GM04503 (cell line): ENCODE measurements around the gene EXOC4.

Experiments
- DNase-seq: peaks from one replicate; pipeline ENCODE4 v3.0.0-alpha.2; 2012; ENCODE audit warnings: low read depth

Gene EXOC4

DNA sequence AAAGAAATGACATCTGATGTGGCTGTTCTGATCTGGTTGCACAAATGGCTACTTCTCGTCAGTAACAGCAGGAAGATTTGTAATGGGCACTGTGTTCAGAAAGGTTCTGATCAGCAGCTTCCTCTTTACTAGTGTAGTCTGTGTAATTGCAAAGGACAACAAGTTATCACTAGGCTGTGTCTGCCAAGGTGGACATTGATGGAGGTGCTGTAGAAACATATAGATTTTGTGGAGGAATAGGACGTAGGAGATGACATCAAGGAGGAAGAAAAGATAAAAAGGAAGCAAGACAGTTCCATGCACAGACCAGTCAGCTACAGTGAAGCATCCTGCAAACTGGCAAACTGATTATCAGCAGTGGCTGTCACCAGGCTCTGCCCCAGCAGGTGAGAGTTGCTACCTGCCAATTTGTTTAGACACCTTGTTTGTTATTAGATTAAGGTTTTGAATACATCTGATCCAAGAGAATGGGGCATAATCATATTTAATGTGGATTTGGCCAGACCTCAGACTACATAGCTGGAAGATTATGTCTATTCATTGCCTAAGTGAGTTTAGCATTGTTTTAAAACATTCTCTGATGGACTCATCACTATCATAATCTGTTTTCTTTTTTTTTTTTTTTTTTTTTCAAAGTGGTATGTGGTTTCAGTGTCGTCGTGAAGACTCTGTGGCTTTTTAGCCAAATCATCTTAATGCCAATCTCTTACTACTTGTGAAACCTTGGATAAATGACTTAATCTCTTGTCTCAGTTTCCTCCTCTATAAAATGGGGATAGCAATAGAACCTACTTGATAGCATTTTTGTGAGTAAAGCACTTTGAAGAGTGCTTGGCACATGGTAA lies 456.4 kb downstream of the EXOC4 start:
- DNase-seq: no peak

DNA sequence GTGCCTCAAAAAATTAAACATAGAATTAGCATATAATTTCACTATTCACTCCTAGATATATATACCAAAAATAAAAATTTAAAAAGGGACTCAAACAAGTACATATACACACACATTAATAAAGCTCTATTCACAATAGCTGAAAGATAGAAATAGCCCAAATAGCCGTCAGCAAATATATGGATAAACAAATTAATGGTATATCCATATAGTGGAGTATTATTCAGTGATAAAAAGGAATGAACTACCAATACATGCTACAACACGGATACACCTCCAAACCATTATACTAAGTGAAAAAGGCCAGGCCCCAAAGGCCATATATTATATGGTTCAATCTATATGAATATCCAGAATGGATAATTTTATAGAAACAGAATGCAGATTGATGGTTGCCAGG lies 459.7 kb downstream of the EXOC4 start:
- no peak for DNase-seq

DNA sequence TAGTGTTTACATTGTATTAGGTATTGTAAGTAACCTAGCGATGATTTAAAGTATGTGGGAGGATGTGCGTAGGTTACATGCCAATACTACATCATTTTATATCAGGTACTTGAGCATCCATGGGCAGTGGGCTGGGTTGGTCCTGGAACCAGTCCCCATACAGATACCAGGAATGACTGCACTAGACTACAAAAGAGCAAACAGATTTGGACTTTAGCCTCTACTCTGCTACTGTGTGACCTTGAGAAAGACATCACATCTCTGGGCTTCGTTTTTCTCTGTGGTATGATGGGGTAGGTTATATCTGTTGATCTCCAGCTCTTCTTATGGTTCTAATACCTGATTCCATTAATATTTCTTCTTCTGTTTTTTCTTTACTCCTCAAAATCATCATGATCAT lies 461.8 kb downstream of the EXOC4 start:
- DNase-seq: no peak

DNA sequence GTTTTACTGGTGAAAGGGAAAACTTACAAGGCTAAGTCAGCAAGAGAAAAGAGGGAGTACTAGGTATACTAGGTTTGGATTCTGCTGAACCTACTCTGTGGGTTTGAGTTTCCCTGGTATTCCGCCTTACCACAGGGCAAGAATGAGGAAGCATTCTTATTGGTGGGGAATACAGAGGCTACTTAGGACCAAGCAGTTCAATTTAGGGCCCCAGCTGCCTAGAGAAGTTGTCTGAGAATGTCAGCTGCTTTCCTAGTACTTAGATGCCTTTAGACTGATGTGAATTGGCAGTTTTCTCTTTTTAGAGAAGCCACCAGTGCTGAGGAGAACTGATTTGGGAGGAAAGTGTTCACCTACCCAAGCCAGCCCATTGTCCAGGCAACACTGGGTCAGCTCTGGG lies 465.3 kb downstream of the EXOC4 start:
- DNase-seq: no peak

DNA sequence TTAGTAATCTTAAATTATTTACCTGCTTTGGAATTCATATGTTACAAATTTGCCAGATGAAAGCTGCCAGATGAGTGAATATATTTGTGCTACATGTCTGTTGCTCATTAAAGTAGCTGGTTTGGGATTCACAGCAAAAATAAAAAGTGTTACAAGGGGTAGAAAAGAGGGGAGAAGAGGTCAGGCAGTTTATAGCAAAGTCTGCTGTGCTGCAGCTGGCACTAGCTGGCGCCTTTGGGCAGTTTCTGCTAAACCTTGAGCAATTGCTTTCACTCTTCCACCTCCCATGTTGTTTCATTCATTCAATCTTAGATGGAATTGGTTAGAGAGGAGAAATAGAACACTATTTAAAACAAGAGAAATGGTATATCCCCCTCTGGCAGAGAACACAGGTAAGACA lies 470.2 kb downstream of the EXOC4 start:
- no peak for DNase-seq

DNA sequence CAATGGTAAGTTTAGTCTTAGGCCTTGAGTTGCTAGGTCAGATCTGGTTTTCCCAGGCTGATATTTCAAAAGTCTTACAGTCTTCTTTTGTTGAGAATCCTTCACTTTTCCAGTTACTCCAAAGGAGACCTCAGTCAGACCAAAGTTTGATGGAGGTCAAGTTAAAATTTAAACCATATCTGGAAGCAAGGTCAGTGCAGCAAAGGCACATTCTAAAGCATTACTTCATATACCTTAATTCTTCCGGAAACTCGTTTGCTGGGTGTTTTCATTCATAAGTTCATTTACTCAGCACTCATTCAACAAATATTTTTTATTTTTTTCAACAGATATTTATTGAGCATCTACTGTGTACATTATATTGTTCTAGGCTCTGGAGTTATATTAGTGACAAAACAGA lies 471.3 kb downstream of the EXOC4 start:
- no peak for DNase-seq

DNA sequence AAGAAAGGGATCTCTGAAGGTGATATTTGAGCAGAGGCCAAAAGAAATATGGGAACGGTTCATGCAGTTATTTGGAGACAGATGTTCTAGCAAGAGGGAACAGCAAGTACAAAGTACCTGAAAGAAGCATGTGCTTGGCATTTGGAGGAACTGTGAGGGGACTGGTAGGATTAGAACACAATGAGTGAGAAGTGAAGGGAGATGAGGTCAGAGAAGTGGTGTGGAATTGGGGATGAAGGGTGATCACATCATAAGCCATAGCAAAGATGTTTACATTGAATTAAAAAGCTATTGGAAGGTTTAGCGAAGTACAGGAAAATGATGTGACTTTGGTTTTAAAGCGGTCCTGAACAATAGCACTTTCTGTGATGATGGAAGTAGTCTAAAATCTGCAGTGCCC lies 471.8 kb downstream of the EXOC4 start:
- no peak for DNase-seq

DNA sequence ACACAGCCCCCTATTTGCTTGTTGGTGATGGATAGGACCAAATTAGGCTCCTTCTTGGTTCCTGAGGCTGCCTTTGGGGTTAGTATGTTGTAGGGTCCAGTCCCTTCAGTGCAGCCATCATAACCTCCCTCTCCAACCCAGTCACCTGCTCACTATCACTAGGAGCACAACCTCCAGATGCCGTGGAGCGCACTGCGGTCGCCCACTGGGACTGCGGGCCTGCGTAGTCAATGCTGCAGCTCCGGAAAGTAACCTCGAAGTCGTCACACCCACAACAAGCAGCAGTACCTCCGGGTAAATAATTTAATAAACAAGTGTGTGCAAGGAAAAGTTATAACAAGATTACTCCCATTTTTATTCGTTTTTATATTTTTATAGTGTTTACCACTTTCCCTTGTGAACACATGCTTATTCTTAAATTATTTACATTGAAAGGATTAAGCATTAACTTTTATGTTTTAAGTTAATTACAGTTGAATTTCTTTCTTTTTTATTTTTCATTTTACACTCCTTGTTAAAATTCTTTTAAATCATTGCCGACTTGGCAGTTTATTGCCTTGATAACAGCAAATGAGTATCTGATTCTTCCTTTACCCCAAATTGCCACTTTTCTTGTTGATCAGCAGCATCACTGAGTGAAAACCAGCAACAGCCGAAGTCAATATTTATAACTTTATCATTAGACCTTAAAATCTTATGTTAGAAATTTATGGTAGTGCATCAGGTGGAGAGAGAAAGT lies 474.8 kb downstream of the EXOC4 start:
- DNase-seq: no peak

DNA sequence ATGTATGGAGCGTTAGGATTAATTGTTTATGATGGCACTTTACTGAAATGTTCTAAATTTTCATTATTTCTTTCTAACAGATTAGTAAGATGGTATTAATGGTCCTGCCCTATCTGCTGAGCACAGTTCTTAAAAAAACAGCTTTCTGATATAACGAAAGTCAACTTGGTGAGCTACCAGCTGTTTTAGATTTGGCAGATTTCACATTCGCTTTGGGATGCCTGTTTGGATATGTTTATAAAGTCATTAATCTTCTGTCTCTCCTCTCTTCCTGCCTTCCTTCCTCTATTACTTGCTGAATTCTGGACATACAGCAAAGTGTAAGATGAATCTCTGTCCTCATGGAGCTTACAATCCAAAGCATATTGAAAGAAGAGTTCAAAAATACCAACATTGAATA lies 477.5 kb downstream of the EXOC4 start:
- DNase-seq: no peak

DNA sequence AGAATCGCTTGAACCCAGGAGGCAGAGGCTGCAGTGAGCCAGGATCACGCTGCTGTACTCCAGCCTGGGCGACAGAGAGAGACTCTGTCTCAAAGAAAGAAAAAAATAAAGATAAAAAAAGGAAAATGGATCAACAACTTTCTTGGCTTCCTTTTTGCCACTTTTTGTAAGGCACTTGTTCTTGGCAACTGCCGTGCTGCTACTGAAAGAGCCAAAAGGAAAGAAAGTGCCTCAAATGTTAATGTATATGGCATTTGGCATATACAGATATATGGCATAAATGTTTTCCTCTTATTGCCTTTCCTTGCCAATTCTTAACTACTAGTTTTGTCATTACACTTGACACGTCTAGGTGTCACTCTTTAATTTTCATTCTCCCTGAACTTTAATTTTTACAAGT lies 480.5 kb downstream of the EXOC4 start:
- DNase-seq: no peak

DNA sequence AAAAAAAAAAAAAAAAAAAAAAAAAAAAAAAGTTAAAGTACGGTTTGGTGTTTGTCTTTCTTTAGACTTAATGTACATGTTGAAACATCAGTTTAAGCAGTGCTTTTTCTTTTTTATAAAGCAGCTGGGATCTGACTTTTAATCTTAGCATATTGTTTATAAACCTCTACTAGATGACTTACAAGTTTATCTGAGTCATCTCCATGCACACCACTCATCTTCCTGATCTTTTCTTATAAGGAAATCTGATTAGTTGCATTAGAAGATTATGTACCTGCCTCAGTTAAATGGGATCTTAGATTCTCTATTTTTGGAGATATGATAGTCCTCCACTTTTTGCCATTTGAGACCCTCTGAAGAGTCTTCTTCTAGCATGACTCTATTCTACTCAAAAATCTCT lies 482.3 kb downstream of the EXOC4 start:
- no peak for DNase-seq

DNA sequence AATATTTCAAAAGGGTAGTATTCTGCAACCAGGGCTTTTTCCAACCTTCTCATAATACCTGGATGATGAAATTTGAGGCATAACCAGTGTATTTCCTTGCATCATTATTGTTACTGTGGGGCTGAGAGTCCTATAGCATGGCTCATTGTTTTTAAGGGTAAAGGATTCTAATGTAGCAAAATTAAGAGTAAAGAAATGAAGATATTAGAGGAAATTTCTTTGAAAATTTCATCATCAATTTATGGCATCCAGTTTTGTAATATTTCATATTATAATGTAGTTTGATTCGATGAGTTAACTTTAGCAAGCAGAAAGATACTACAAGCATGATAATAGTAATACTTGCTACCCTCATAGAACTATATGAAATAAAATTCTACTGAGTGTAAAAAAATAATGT lies 486.9 kb downstream of the EXOC4 start:
- DNase-seq: no peak

DNA sequence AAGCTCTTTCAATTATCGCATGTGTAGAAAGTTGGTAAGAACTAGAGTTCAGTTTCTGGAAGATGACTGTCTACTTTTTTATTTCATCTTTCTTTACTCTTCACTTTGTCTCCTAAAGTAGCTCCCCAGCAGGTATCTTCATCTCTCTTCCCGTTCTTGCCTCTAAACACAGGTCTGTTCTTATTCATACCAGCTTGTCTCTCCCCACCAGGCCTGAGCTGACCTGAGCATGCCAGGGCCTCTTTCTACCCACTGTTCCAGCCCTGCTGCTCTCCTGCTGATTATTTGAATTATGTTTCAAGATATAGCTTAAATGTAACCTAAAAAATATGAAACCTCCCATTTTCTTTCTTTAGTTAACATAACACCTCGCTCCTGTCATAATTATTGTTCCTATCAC lies 488.2 kb downstream of the EXOC4 start:
- DNase-seq: no peak

DNA sequence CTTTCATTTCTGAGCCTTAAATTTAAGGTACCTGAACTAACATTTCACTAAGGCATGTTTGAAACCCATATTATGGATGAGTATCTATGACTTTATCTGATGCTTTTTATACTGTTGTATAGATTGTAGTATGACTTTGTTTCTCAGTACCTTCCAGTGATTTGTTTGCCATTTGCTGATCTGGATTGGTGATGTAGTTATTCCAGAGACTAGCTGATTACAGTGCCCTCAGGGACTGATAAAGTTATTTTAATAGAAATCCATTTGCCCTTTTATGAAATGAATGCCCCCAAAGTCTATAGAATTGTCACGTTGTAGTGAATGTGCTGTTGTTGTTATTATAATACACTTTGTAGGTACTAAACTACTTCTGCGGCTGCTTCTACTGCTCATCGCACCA lies 488.8 kb downstream of the EXOC4 start:
- no peak for DNase-seq

DNA sequence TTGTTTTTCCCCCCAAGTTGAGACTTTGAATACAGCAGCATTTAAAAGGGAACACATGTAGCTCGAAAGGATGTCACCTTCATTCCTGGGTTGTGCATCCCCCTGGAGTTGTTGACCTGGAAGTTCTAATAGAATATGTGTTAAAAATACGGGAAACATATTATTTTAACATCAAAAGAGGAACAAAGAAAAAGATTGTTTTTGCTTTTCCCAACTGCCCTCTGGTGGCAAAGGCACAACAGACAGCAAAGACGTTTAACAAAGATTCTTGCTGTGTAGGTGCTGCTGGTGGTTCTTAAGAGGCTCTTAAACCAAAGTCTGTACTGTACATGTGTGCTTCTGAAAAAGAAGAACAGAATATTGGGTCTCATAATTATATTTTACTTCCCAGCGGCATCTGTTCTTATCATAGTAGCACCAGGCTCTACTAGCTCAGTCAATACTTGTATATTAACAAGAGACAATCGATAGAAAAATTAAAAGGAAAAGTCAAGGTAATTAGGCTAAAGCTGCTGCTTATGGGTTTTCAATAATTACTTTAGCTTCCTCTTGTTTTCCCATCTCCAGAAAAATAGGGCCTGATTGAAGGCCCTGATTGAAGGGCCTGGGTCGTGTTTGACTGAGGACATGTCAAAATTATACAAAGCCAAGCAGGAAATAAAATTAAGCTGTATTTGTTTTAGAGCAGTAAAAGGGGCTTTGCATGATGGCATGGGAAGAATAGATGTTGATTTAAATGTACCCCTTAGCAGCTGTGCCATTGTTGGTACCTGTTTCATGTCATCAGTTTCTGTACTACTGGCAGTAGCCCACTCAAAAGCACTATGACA lies 490.0 kb downstream of the EXOC4 start:
- no peak for DNase-seq

DNA sequence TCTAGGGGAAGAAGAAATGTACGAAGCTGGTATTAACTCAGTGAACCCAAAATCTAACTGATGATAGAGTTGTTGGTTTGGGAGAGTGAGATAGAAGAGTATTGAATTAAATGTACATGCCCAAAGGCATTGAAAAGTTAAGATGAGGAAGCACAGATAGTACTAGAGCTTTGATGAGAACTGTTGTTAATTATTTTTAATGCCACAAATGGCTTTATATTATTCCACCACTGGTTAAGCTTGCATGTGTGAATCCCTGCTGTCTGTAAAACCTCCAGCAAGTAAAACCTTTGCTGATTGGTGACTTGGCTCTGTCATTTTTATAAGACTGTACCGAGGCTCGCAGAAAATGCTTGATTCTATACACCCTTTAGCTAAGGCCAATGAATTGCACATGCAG lies 491.6 kb downstream of the EXOC4 start:
- no peak for DNase-seq

DNA sequence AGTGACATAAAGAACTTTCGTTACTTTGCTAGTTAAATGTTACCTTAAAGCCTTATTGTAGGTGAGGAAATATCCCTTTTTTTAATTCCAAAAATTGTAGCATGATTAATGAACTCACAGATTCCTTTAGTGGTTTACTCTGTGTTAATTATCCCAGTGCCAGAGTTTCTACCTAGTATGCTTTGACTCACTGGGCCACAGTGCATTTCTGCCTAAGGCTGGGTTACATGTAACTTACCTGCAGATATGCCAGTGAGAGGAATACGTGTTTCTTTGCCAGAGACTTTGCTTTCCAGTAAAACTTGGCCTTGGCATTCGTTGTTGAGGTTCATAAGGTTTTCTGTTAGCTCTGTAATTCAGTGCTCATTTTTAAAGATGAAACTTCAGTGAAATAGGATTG lies 493.4 kb downstream of the EXOC4 start:
- no peak for DNase-seq

DNA sequence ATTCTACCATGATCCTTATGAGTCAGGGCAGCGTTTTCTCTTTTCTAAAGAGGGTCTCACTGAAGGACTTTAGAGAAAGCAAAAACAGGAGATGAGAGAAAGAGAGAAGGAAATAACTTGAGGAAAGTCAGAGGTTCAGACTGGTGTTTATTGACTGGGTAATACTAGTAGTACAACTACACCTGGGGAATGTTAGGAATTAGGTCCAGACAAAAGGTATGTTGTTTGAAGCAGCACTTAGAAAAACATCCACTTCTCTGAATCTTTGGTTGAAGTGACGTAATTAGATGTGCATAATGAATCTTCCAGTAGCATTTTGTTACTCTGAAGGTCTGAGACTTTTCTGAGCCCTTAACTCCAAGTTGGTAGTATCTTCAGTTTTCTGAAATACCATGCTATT lies 494.0 kb downstream of the EXOC4 start:
- DNase-seq: no peak

DNA sequence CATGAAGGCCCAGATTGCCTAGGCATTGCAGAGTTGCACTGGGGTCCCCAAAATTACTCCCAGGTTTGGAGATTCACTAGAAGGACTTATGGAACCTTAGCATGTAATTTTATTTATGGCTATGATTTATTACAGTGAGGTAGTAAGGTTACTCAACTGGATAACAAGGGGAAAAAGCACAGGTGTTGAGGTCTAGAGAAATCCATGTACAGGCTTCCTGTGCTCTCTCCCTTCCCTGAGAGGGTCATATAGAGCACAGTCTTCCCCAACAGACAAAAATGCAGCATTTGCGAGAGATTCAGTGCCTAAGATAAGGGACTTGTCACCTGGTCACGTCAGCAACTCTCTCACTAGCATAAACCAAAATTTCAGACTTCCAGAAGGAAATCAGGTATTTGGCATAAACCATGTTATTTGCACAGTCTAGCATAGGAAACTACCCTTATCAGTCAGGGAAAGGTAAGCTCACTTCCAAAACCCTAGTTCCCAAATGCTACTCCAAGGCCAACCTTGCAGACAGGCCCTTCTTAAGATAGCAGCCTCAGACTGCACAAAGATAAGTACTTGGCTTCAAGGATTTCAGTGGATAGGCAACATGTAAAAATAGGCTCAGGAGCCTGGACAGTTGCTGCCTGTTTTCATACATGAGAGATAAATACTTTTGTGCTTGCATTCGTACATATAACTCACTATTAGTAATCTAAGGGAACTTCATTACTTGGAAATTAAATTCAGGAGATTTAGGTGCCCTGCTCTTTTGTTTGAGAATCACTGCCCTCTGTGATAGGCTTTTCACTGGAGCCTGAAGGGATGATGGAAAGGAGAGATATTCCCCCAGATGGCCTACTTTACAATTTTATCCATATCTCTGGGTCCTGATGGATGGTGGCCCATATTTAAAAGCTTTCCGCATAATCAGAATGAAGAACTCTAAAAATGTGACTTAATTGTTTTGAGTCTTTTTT lies 495.8 kb downstream of the EXOC4 start:
- no peak for DNase-seq

DNA sequence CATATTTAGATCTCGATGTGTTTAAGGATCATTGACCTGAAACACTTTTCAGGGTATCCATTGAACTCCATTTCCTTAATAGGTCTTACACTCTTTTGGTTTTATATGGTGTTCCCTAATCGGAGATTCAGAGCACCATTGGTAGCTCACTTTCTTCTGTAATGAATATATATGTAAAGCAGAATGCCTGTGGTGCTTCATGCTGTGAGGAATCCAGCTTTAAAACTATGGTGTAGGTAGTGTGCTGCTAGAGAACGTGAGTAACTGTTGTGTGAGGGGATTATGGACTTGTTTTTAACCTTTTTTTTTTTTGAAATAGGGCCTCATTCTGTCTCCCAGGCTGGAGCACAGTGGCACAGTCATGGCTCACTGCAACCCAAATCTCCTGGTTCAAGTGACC lies 497.4 kb downstream of the EXOC4 start:
- DNase-seq: no peak

DNA sequence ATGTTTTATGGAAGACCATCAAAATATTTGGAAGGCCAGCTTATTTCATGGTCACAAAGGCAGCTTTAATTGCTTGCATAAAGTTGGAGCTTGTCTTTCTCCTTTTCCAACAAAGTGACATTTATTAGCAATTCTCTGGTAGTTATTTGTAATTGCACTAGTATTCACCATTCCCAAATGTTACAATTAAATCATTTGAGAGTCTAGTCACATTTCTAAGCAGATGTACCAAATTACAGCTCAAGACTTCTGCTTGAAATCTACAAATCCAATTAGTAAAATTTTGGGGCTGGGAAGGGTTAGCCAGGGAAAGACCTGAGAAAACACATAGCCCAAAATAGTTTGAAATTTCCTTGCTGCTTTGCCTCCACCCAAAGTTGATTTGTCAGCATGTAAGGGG lies 498.2 kb downstream of the EXOC4 start:
- no peak for DNase-seq

DNA sequence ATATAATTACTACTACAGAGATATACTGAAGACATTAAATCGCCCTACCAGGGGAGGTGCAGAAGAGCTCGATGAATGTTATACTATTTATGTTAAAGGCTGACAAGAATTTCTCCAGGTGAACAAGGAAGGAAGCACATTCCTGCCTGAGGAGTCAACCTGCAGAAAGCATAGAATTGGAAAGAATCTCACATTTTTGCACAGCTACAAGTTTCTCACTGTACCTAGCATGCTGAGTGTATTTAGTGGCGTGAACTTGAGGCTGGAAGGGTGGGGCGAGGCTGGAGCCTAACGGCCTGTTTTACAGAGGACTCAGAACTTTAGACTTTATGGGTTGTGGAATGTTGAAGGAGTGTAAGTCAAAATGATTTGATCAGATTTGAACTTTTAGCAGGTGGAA lies 500.6 kb downstream of the EXOC4 start:
- no peak for DNase-seq
